ENCODE measurements around the gene MLKL.

- TF ChIP-seq YY1 (IDR thresholded peaks at IDR 0.05; ENCODE audit: insufficient read depth, insufficient read length) (no peak), ZNF274 (IDR thresholded peaks at IDR 0.05; ENCODE audit: low read depth, low read length) (no peak)
Measured at GRCh38 chr16:74677868-74678267, 22.8 kb downstream of the MLKL start.
